NCI-H1436 (cell line): ENCODE measurements around the gene AK9.
A peak's percentile ranks its signal among the peaks of the same experiment; 100 is the strongest.
"Not testable (repeated sequence)": the region's sequence is repeated elsewhere in the genome, so short reads cannot be mapped to it uniquely, and the experiment has no call there.

Experiments
- DNase-seq: peaks from one replicate; lab custom pipeline; 2025; lab: John Stamatoyannopoulos, UW

Gene AK9

GRCh38 chr6:109690737-109691621 lies at the start of gene AK9, which contains the start of gene FIG4:
TSS of gene AK9 (minus strand) at chr6:109691202. CDS start at chr6:109675745, 15,457 bp downstream.
TSS of gene FIG4 (plus strand) at chr6:109691296. CDS start at chr6:109691436, 140 bp downstream.
- peak; percentile 94 for DNase-seq

GRCh38 chr6:109740787-109741186 lies 49.8 kb upstream of the AK9 start:
- DNase-seq = no peak

DNA sequence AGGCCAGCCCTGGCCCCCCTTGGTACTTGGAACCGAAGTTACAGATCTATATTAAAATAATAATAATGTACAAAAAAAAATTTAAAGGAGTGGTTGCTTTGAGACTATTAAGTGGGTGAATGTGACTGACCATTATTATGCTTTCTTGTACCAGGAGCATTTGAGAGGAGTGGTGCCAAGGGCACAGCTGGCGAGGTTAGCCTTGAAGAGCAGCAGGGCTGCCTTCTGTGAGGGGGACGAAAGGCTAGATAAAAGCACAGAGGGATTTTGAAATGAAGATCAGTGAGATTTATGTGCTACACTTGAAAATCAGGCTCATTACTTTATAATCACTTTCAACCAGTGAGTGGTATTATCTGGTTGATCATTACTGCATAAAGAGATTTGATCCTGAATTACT lies 48.7 kb upstream of the AK9 start:
- DNase-seq = no peak

DNA sequence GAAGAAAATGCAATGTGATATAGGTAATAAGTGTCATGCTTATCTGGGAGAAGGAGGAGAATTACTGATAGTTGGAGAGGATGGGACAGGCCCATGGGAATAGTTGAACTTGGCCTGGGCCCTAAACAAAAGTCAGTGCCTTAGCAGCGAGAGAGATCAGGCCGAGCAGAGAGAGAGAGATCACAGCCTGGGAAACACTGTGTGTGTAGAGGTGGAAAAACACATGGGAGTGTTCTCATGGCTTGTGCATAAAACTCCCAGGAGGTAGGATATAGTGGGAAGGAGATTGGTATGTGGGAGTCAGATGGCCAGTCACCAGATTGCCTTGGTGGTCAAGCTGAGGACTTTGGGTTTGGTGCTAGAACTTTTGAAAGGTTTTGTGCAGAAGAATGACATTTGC lies 47.7 kb upstream of the AK9 start:
- no peak for DNase-seq

DNA sequence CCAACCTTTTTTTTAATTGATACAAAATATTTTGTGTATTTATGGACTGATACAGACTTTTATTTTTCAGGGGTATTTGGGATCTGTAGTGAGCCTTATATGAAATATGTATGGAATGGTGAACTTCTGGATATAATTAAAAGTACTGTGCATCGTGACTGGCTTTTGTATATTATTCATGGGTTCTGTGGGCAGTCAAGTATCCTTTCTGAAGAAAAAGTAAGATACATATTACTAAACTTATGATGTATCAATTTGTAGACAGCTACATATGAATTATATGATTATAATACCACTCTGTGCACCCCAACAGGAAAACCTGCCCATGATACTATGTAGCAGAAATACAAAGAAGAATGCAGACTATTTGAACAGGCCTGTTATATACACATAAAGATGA lies 47.3 kb upstream of the AK9 start:
- no peak for DNase-seq

DNA sequence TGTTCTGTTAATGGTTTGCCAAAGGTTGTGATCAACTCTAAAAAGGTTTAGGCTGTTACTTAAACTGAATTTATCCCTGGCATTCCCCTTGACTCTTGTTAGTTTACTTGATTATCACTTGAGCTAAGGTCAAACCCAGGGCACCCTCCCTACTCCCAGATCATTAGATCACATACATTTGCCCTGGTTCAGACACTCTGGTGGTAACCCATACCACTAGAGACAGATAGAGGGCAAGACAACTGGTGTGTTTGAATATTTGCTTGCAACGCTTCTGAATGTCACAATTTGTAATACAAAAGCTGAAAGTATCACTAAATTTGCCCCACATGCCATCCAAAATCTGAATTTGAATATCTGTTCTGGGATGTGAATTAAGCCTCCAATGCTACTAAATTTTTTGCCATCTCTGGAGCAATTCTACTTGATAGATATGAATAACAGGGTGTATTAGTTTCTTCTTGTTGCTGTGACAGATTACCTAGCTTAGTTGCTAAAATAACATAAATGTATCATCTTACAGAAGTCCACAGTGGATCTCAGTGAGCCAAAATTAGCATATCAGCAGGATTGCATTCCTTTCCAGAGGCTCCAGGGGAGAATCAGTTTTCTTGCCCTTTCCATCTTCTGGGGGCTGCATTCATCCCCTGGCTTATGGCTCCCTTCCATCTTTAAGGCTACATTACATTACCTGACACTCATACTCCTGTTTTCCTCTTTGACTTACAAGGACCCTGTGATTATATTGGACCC lies 45.4 kb upstream of the AK9 start:
- DNase-seq = no peak

GRCh38 chr6:109725250-109725649 lies 34.2 kb upstream of the AK9 start:
- not testable (repeated sequence) for DNase-seq

- no peak for DNase-seq
Observed at GRCh38 chr6:109722564-109723254, 31.7 kb upstream of the AK9 start.

GRCh38 chr6:109722011-109722410 lies 31.0 kb upstream of the AK9 start:
- DNase-seq = no peak

- DNase-seq = no peak
Observed at GRCh38 chr6:109720311-109720710, 29.3 kb upstream of the AK9 start.

- DNase-seq = no peak
Observed at GRCh38 chr6:109718991-109719390, 28.0 kb upstream of the AK9 start.

- DNase-seq = peak; percentile 18
Observed at GRCh38 chr6:109717971-109718370, 27.0 kb upstream of the AK9 start.

- no peak for DNase-seq
Observed at GRCh38 chr6:109715616-109716015, 24.6 kb upstream of the AK9 start.

DNA sequence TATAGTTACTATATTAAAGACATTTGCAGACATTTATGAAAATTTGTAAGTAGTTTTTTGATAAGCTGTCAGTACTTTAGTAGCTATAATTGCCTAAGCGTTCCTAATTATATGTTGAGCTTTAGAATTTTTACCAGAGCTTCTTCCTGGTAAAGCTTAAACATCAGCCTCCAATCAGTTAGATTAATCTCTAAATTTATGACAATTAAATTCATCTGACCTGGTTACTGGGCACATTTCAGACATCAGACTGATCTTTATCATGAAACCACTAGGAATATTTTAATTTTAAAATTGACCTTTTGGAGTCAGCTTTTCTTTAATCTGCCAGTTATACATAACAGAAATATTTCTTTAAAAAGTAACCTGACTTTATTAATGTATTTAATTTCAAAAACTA lies 23.6 kb upstream of the AK9 start:
- DNase-seq = no peak

- DNase-seq = no peak
Observed at GRCh38 chr6:109714166-109714565, 23.2 kb upstream of the AK9 start.

GRCh38 chr6:109713097-109713496 lies 22.1 kb upstream of the AK9 start:
- no peak for DNase-seq

DNA sequence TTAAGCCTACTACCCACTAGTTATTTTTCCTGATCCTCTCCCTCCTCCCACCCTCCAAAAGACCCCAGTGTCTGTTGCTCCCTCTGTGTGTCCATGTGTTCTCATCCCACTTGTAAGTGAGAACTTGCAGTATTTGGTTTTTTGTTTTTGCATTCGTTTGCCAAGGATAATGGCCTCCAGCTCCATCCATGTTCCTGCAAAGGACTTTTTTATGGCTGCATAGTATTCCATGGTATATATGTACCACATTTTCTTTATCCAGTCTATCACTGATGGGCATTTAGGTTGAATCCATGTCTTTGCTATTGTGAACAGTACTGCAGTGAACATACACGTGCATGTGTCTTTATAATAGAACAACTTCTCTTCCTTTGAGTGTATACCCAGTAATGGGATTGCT lies 17.1 kb upstream of the AK9 start:
- DNase-seq = not testable (repeated sequence)

DNA sequence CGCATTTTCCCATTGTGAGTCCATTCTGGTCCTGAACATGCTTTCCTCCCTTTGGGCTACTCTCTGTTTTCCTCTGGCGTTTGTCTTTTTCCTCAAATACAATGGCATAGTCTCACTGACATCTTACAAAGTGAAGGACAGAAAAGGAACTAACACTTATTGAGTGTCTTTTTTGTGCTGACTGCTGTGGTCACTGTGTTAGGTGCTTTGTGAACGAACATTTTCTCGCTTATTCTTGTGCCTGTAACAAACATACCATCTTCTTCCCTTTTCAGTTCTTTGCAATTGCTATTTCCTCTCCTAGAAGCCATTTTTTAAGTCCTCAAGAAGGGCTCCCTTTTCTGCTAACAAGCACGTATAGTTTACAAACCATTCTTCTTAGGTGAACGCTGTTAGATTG lies 15.5 kb upstream of the AK9 start:
- DNase-seq = no peak

- DNase-seq = peak; percentile 87
Observed at GRCh38 chr6:109705258-109705657, 14.3 kb upstream of the AK9 start.

- DNase-seq = no peak
Observed at GRCh38 chr6:109702791-109703190, 11.8 kb upstream of the AK9 start.

DNA sequence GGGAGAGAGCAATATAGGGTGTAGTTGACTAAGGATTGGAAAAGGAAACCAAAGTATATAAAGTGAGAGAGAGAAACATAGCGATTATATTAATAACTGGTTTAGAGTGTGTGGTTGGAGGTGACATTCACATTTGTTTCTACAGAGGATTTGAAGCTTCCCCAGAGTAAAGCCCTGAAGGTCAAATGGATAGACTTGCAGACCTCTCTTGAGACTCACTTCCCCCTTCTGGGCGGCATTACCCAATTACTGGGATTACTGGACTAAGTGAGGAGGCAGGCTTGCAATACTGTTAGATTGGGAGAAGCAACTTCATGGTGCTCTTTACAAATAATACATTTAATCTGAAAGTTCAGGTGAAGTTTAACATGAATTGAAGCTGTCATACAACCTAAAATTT lies 10.8 kb upstream of the AK9 start:
- DNase-seq = no peak

DNA sequence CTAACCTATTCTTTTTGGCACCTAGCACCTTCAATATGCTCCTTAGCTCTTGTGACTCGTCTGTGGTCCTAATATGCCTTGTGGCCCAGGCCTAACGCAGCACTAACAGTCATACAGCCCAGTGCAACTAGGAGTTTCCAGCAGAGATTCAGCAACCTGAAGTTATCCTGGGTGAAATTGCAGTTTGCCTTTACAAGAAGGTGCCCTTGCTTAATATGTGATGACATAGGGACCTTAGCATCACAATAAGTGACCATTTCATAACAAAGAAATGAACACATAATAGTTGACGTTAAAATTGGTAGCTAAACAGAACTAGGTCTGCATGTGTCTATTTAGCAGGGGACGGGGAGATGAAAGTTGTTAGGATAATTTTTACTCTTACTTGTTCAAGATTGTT lies 10.2 kb upstream of the AK9 start:
- no peak for DNase-seq

DNA sequence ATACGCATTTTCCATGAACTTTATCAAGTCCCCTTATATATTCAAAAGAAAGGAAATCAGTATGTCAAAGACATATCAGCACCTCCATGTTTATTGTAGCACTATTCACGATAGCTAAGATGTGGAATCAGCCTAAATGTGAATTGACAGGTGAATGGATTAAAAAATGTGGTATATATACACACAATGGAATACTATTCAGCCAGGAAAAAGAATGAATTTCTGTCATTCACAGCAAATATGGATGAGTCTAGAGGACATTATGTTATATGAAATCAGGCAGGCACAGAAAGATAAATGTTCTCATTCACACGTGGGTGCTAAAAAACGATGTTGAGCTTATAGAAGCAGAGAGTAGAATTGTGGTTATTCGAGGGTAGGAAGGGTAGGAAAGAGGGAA lies 5.4 kb upstream of the AK9 start:
- no peak for DNase-seq
